Panc1 (cell line): ENCODE data around the gene PDK4.

Experiments used
- CTCF ChIP-seq: fragments of 450-650 bp; IDR thresholded peaks from 2 replicates; pipeline ENCODE4 v1.5.1; 2017; ENCODE audit warnings: mild to moderate bottlenecking
- POLR2AphosphoS5 ChIP-seq: IDR thresholded peaks from 2 replicates; pipeline ENCODE4 v1.6.1; 2012; ENCODE audit warnings: mild to moderate bottlenecking, low read depth, low read length, moderate library complexity
- REST ChIP-seq, 2 experiments: IDR thresholded peaks; 2 replicates each; pipeline ENCODE4 v1.6.1; 2011 to 2012; ENCODE audit warnings: low read depth in 2 of 2, control low read depth in 1 of 2, low read length in 1 of 2, mild to moderate bottlenecking in 1 of 2, moderate library complexity in 1 of 2; ENCODE audit not compliant: insufficient read depth in 1 of 2
- SIN3A ChIP-seq: IDR thresholded peaks from 2 replicates; pipeline ENCODE4 v1.6.1; 2012; ENCODE audit warnings: low read depth, mild to moderate bottlenecking, low read length, moderate library complexity, borderline replicate concordance; ENCODE audit not compliant: insufficient read depth

GRCh38 chr7:95582578-95583293 is 13.6 kb downstream of the PDK4 start:
- TF ChIP-seq POLR2AphosphoS5 = no peak
- no peak for TF ChIP-seq CTCF
- no peak for TF ChIP-seq SIN3A
- TF ChIP-seq REST (IDR thresholded peaks at IDR 0.05; ENCODE audit: insufficient read depth in 1 of 2, low read depth in 2 of 2, low read length in 1 of 2) = no peak
